Measurements from ENCODE around the gene PP2D1. TPM values are rescaled to one million over a fixed set of nuclear protein-coding genes. Genes with fewer than 3 reads are reported as not detected.
"Not testable (repeated sequence)": the region's sequence is repeated elsewhere in the genome, so short reads cannot be mapped to it uniquely, and the experiment has no call there.

PP2D1 gene
- total and polyA plus RNA-seq, 3 donors from 2014 or later = 9.3 to 37.5 (median 22.8) TPM

DNA sequence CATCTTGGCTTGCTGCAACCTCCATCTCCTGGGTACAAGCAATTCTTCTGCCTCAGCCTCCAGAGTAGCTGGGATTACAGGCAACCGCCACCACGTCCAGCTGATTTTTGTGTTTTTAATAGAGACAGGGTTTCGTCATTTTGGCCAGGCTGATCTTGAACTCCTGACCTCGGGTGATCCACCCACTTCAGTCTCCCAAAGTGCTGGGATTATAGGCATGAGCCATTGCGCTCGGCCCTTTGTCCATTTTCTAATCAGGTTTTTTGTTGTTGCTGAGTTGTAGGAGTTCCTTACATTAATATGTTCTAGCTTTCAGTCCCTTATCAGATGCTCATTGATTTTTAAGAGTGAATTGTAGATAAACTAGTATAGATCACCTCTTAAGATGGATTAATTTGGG lies 44.9 kb downstream of the PP2D1 start:
- TF ChIP-seq, protein P1, sequence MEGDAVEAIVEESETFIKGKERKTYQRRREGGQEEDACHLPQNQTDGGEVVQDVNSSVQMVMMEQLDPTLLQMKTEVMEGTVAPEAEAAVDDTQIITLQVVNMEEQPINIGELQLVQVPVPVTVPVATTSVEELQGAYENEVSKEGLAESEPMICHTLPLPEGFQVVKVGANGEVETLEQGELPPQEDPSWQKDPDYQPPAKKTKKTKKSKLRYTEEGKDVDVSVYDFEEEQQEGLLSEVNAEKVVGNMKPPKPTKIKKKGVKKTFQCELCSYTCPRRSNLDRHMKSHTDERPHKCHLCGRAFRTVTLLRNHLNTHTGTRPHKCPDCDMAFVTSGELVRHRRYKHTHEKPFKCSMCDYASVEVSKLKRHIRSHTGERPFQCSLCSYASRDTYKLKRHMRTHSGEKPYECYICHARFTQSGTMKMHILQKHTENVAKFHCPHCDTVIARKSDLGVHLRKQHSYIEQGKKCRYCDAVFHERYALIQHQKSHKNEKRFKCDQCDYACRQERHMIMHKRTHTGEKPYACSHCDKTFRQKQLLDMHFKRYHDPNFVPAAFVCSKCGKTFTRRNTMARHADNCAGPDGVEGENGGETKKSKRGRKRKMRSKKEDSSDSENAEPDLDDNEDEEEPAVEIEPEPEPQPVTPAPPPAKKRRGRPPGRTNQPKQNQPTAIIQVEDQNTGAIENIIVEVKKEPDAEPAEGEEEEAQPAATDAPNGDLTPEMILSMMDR (IDR thresholded peaks at IDR 0.05) = no peak
- TF ChIP-seq POLR2A (IDR thresholded peaks at IDR 0.05) = no peak
- intact Hi-C loops (cut with DNase I; ENCODE audit: low total_unique reads) = no loop called here
- H3K4me3 ChIP-seq = no peak overlapping the region
- no peak overlapping the region for H3K27ac ChIP-seq
- 87 to 89% methylated on average over 6 of the region's 6 CpGs for WGBS, 2 donors
- H3K9me3 ChIP-seq = no peaks in the 10 kb centered on the region
- DNase-seq = no peak
- peaks cover 3% of the 10 kb centered on the region for H3K4me1 ChIP-seq
- H3K27me3 ChIP-seq = no peaks in the 10 kb centered on the region
- H3K36me3 ChIP-seq (ENCODE audit: low read depth, missing control alignments) = no peaks in the 10 kb centered on the region

GRCh38 chr3:19961960-19962359 lies 50.1 kb downstream of the PP2D1 start:
- no peak overlapping the region for H3K4me3 ChIP-seq
- DNase-seq = no peak
- H3K9me3 ChIP-seq = no peaks in the 10 kb centered on the region
- no peak overlapping the region for H3K27ac ChIP-seq
- WGBS, 2 donors = 92 to 93% methylated on average over 4 of the region's 4 CpGs
- no peaks in the 10 kb centered on the region for H3K36me3 ChIP-seq (ENCODE audit: low read depth, missing control alignments)
- no peaks in the 10 kb centered on the region for H3K27me3 ChIP-seq
- H3K4me1 ChIP-seq = no peaks in the 10 kb centered on the region
- TF ChIP-seq POLR2A (IDR thresholded peaks at IDR 0.05) = no peak
- TF ChIP-seq, protein P1 (IDR thresholded peaks at IDR 0.05) = no peak
- intact Hi-C loops (cut with DNase I; ENCODE audit: low total_unique reads) = no loop called here

GRCh38 chr3:19960696-19961095 lies 51.4 kb downstream of the PP2D1 start:
- 72 to 81% methylated on average over 4 of the region's 4 CpGs for WGBS, 2 donors
- H3K27ac ChIP-seq = no peak overlapping the region

DNA sequence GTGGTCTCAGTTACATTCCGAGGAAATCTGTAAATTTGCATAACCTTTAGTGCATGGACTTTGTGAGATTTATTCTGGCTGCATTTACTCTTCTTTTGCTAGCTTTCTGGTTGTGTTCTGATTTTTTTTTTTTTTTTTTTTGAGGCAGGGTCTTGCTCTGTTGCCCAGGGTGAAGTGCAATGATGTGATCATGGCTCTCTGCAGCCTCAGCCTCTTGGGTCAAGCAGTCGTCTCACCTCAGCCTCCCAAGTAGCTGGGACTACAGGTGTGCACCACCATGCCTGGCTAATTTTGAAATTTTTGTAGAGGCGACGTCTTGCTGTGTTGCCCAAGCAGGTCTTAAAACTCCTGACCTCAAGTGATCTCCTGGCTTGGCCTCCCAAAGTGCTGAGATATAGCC lies 52.6 kb downstream of the PP2D1 start:
- intact Hi-C loops (cut with DNase I; ENCODE audit: low total_unique reads) = no loop called here
- H3K4me1 ChIP-seq = no peaks in the 10 kb centered on the region
- no peaks in the 10 kb centered on the region for H3K36me3 ChIP-seq (ENCODE audit: low read depth, missing control alignments)
- H3K9me3 ChIP-seq = no peaks in the 10 kb centered on the region
- no peak overlapping the region for H3K4me3 ChIP-seq
- H3K27me3 ChIP-seq = no peaks in the 10 kb centered on the region
- 71 to 74% methylated on average over 4 of the region's 4 CpGs for WGBS, 2 donors
- no peak overlapping the region for H3K27ac ChIP-seq
- no peak for DNase-seq
- no peak for TF ChIP-seq POLR2A (IDR thresholded peaks at IDR 0.05)

More at GRCh38 chr3:19960696-19961095, 51.4 kb downstream of the PP2D1 start:
- no peaks in the 10 kb centered on the region for H3K4me1 ChIP-seq
- H3K27me3 ChIP-seq = no peaks in the 10 kb centered on the region
- intact Hi-C loops (cut with DNase I; ENCODE audit: low total_unique reads) = no loop called here
- no peak for TF ChIP-seq POLR2A (IDR thresholded peaks at IDR 0.05)
- TF ChIP-seq, protein P1 (IDR thresholded peaks at IDR 0.05) = no peak
- DNase-seq = no peak
- H3K36me3 ChIP-seq (ENCODE audit: low read depth, missing control alignments) = no peaks in the 10 kb centered on the region
- no peaks in the 10 kb centered on the region for H3K9me3 ChIP-seq
- H3K4me3 ChIP-seq = no peak overlapping the region

DNA sequence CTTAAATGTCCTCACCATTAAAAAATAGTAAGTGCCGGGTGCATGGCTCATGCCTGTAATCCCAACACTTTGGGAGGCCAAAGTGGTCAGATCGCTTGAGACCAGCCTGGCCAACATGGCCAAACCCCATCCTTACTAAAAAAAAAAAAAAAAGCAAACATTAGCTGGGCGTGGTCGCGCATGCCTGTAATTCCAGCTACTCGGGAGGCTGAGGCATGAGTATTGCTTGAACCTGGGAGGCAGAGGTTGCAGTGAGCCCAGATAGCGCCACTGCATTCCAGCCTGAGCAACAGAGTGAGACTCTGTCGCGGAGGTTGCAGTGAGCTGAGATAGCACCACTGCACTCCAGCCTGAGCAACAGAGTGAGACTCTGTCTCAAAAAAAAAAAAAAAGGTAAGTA lies 54.7 kb downstream of the PP2D1 start:
- H3K9me3 ChIP-seq; DNase-seq; H3K27me3 ChIP-seq; H3K27ac ChIP-seq; intact Hi-C loops (cut with DNase I; ENCODE audit: low total_unique reads); H3K4me1 ChIP-seq; H3K4me3 ChIP-seq; H3K36me3 ChIP-seq (ENCODE audit: low read depth, missing control alignments): not testable (repeated sequence)
- WGBS, 2 donors = 90% methylated on average over 9 of the region's 9 CpGs

DNA sequence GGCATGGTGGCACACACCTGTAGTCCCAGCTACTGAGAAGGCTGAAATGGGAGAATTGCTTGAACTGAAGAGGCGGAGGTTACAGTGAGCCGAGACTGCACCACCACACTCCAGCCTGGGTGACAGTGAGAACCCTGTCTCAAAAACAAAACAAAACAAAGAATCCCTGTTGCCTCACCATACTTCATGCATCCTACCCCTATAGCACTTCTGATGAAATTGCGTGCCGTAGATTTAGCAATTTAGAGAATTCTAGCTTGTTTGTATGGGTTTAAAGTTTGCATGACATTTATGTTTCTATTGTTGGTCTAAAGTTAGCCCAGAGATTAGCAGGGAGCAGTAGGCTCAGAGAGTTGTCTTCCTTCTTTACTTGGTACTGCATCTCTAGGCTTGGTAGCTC lies 57.4 kb downstream of the PP2D1 start:
- WGBS, 2 donors = 93 to 100% methylated on average over 4 of the region's 4 CpGs
- DNase-seq = no peak
- Histone ChIP-seq H3K4me1 (peaks cover 4% of the 10 kb centered on the region), H3K27ac (no peak overlapping the region), H3K9me3 (no peaks in the 10 kb centered on the region), H3K36me3 (ENCODE audit: low read depth, missing control alignments) (no peaks in the 10 kb centered on the region), H3K4me3 (no peak overlapping the region), H3K27me3 (no peaks in the 10 kb centered on the region)
- intact Hi-C loops (cut with DNase I; ENCODE audit: low total_unique reads) = no loop called here
- TF ChIP-seq POLR2A (IDR thresholded peaks at IDR 0.05) = no peak
- TF ChIP-seq, protein P1 (IDR thresholded peaks at IDR 0.05) = no peak

Measured in testis (tissue), 3 donors.